NCI-H510A treated with DMSO at 0.1 percent for 48 hours (cell line): ENCODE data around the gene OCA2.

Experiments
- DNase-seq: peaks from one replicate; lab custom pipeline; 2025; lab: John Stamatoyannopoulos, UW

The OCA2 gene

GRCh38 chr15:28078191-28078719 lies 20.9 kb downstream of the OCA2 start:
- no peak for DNase-seq

- no peak for DNase-seq
Observed at GRCh38 chr15:28075573-28075972, 23.5 kb downstream of the OCA2 start.

- no peak for DNase-seq
Observed at GRCh38 chr15:28068930-28069329, 30.2 kb downstream of the OCA2 start.

GRCh38 chr15:28066231-28066630 lies 32.9 kb downstream of the OCA2 start:
- no peak for DNase-seq

GRCh38 chr15:28060005-28060404 lies 39.1 kb downstream of the OCA2 start:
- no peak for DNase-seq

GRCh38 chr15:28058082-28058481 lies 41.0 kb downstream of the OCA2 start:
- no peak for DNase-seq

GRCh38 chr15:28051955-28052633 lies 47.0 kb downstream of the OCA2 start:
- DNase-seq: no peak

GRCh38 chr15:28049581-28049980 lies 49.5 kb downstream of the OCA2 start:
- DNase-seq: no peak

GRCh38 chr15:28047277-28047676 lies 51.8 kb downstream of the OCA2 start:
- DNase-seq: no peak

GRCh38 chr15:28044121-28044672 lies 54.9 kb downstream of the OCA2 start:
- no peak for DNase-seq

- no peak for DNase-seq
Observed at GRCh38 chr15:28043691-28044091, 55.4 kb downstream of the OCA2 start.

- no peak for DNase-seq
Observed at GRCh38 chr15:28037969-28038590, 61.0 kb downstream of the OCA2 start.

- no peak for DNase-seq
Observed at GRCh38 chr15:28033443-28033842, 65.7 kb downstream of the OCA2 start.

- DNase-seq: no peak
Observed at GRCh38 chr15:28030801-28031200, 68.3 kb downstream of the OCA2 start.

GRCh38 chr15:28027714-28028076 lies 71.4 kb downstream of the OCA2 start:
- no peak for DNase-seq

- DNase-seq: no peak
Observed at GRCh38 chr15:28026764-28027713, 72.1 kb downstream of the OCA2 start.

GRCh38 chr15:28026221-28026620 lies 72.9 kb downstream of the OCA2 start:
- no peak for DNase-seq

- DNase-seq: no peak
Observed at GRCh38 chr15:28025413-28025812, 73.7 kb downstream of the OCA2 start.

GRCh38 chr15:28024889-28025250 lies 74.2 kb downstream of the OCA2 start:
- DNase-seq: no peak

- no peak for DNase-seq
Observed at GRCh38 chr15:28023933-28024888, 74.9 kb downstream of the OCA2 start.

GRCh38 chr15:28023422-28023821 lies 75.7 kb downstream of the OCA2 start:
- no peak for DNase-seq
